Measurements from ENCODE around the gene SORBS1. TPM values are rescaled to one million over a fixed set of nuclear protein-coding genes. Genes with fewer than 3 reads are reported as not detected.
A peak's percentile ranks its signal among the peaks of the same experiment; 100 is the strongest.

The SORBS1 gene
- total and polyA plus RNA-seq, 12 donors, result 140 to 1,253 (median 1,042) TPM

- H3K4me3 ChIP-seq, result no peak overlapping the region
- ATAC-seq, result no peak
- TF ChIP-seq CTCF (IDR thresholded peaks at IDR 0.05), result no peak
- H3K4me1 ChIP-seq, result peaks cover 9 to 100% (median 81%) of the 10 kb centered on the region in 9 donors
- peak overlapping the region in 5 of 10 donors; percentile 7 to 86 (median 50) for H3K27ac ChIP-seq
- peaks cover 0 to 6% (median 0%) of the 10 kb centered on the region in 9 donors for H3K36me3 ChIP-seq
- intact Hi-C loops (cut with DNase I), result no loop called here
- no peaks in the 10 kb centered on the region for H3K9me3 ChIP-seq
- no peak for DNase-seq
- 31 to 44% methylated on average over 2 of the region's 2 CpGs for WGBS, 2 donors
- H3K27me3 ChIP-seq, result no peaks in the 10 kb centered on the region
These were observed 280.5 kb downstream of the SORBS1 start for GRCh38 chr10:95280637-95281036.

- 61 to 71% methylated on average over 4 of the region's 4 CpGs for WGBS, 2 donors
- TF ChIP-seq CTCF (IDR thresholded peaks at IDR 0.05), result no peak
- Histone ChIP-seq H3K4me3 (no peak overlapping the region), H3K9me3 (no peaks in the 10 kb centered on the region), H3K27ac (peak overlapping the region in 7 of 10 donors; percentile 51 to 86 (median 82)), H3K4me1 (peaks cover 4 to 100% (median 83%) of the 10 kb centered on the region in 9 donors), H3K27me3 (no peaks in the 10 kb centered on the region), H3K36me3 (peaks cover 0 to 5% (median 0%) of the 10 kb centered on the region in 9 donors)
- no peak for DNase-seq
- intact Hi-C loops (cut with DNase I), result no loop called here
- ATAC-seq, result peak in 1 of 8 donors; percentile 51
These were observed 281.9 kb downstream of the SORBS1 start for GRCh38 chr10:95279042-95279820.

- ATAC-seq (peak in 5 of 8 donors; percentile 9 to 49 (median 11)), DNase-seq (no peak)
- intact Hi-C loops (cut with DNase I), result no loop called here
- peaks cover 8 to 100% (median 88%) of the 10 kb centered on the region in 9 donors for H3K4me1 ChIP-seq
- no peaks in the 10 kb centered on the region for H3K27me3 ChIP-seq
- 70 to 73% methylated on average over 6 of the region's 6 CpGs for WGBS, 2 donors
- H3K36me3 ChIP-seq, result peaks cover 0 to 5% (median 0%) of the 10 kb centered on the region in 9 donors
- no peak for TF ChIP-seq CTCF (IDR thresholded peaks at IDR 0.05)
- H3K27ac ChIP-seq, result peak overlapping the region in 7 of 10 donors; percentile 51 to 86 (median 82)
- H3K9me3 ChIP-seq, result no peaks in the 10 kb centered on the region
- H3K4me3 ChIP-seq, result no peak overlapping the region
These were observed 282.8 kb downstream of the SORBS1 start for GRCh38 chr10:95278061-95278988.

DNA sequence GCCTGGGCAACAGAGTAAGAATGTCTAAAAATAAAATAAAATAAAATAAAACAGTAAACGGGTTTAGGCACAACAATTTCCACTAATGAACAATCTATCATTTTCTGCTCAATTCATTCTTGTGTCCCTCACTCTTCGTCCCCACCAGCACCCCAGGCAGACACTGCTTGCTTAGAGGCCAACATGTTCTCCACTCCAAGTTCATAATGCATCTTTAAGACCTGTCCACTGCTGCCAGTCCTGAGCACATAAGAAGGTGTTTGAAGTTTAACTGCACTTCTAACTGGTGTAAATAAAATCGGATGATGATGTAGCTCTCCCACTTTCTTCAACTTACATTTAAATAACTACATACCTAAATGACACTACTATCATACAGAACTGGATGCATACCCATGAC, 283.6 kb downstream of the SORBS1 start:
- DNase-seq (no peak), ATAC-seq (no peak)
- 62 to 72% methylated on average over 3 of the region's 3 CpGs for WGBS, 2 donors
- intact Hi-C loops (cut with DNase I), result no loop called here
- peak overlapping the region in 7 of 10 donors; percentile 51 to 86 (median 82) for H3K27ac ChIP-seq
- H3K4me3 ChIP-seq, result no peak overlapping the region
- TF ChIP-seq CTCF (IDR thresholded peaks at IDR 0.05), result no peak
- H3K4me1 ChIP-seq, result peaks cover 8 to 100% (median 95%) of the 10 kb centered on the region in 9 donors
- H3K27me3 ChIP-seq, result no peaks in the 10 kb centered on the region
- H3K36me3 ChIP-seq, result peaks cover 0 to 4% (median 0%) of the 10 kb centered on the region in 9 donors
- no peaks in the 10 kb centered on the region for H3K9me3 ChIP-seq
